ENCODE measurements around the gene PI4KA. TPM values are rescaled to one million over a fixed set of nuclear protein-coding genes. Genes with fewer than 3 reads are reported as not detected.

PI4KA gene
- total RNA-seq, 2 donors from 2014 or later = 74.2 to 115 TPM

DNA sequence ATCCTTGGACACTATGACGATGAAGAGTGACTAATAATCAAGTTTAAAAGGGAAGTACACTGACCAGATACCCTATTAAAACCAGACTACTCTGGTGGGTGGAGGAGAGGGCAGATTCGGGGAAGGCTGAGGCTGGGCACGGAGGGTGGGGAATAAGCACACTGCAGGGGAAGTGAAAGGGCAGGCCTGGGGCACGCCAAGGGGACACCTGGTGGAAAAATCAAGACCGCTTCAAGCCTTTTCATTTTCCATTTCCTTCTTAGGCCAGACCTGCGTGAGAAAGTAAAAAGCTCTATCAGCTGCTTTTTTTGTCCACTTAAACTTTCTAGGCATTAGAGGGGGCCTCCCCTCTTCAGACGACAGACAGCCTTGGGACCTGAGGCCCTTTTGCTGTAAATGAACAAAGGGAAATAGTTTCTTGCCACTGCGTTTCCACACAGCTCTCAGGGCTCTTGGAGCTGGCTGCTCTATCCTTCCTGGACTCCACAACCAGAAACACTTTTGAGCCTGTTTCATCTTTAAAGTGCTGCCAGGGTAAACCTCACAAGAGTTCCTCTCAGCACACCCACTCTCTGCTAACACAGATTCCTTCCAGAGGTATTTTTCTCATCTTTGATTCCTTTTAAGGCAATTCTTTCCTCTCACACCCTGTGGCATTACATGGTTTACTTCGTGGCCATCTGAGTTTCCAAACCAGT, 109.7 kb downstream of the PI4KA start:
- Histone ChIP-seq H3K4me1 (replicated peaks) (peaks cover 23% of the 10 kb centered on the region), H3K36me3 (no peaks in the 10 kb centered on the region), H3K4me3 (no peak overlapping the region), H3K27me3 (replicated peaks; ENCODE audit: insufficient read depth) (no peaks in the 10 kb centered on the region), H3K9me3 (no peaks in the 10 kb centered on the region), H3K27ac (peak overlapping the region in 1 of 2 donors; percentile 60)
- peak; percentile 46 for DNase-seq (ENCODE audit: low spot score)
- WGBS = 24% methylated on average over 9 of the region's 9 CpGs
- TF ChIP-seq POLR2AphosphoS5 (IDR thresholded peaks at IDR 0.05) (peak; percentile 76), POLR2A (IDR thresholded peaks at IDR 0.05) (no peak)
- TF ChIP-seq, protein P1, sequence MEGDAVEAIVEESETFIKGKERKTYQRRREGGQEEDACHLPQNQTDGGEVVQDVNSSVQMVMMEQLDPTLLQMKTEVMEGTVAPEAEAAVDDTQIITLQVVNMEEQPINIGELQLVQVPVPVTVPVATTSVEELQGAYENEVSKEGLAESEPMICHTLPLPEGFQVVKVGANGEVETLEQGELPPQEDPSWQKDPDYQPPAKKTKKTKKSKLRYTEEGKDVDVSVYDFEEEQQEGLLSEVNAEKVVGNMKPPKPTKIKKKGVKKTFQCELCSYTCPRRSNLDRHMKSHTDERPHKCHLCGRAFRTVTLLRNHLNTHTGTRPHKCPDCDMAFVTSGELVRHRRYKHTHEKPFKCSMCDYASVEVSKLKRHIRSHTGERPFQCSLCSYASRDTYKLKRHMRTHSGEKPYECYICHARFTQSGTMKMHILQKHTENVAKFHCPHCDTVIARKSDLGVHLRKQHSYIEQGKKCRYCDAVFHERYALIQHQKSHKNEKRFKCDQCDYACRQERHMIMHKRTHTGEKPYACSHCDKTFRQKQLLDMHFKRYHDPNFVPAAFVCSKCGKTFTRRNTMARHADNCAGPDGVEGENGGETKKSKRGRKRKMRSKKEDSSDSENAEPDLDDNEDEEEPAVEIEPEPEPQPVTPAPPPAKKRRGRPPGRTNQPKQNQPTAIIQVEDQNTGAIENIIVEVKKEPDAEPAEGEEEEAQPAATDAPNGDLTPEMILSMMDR (IDR thresholded peaks at IDR 0.05) = no peak
- intact Hi-C loops (cut with DNase I) = no loop called here

DNA sequence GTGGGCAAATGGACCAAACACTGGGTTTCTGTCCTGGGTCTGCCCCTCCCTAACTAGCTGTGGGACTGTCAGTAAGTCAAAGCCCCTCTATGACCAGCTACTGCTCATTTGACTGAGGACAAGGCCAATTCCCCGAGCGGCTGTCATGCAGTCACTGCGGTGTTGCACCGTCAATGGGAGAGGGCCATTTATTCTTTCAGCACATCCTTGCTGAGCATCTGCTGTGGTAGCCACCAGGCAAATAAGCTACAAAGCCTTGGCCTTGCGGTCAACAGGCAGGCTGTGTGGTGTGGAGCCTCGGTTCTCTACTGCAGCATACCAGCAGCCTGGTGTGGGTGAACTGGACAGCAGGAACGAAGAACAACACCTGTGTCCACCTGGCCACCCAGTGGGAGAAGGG, 110.5 kb downstream of the PI4KA start:
- no peaks in the 10 kb centered on the region for H3K9me3 ChIP-seq
- 79% methylated on average over 6 of the region's 7 CpGs for WGBS
- no peak overlapping the region for H3K4me3 ChIP-seq
- peak overlapping the region in 1 of 2 donors; percentile 60 for H3K27ac ChIP-seq
- DNase-seq (ENCODE audit: low spot score) = no peak
- TF ChIP-seq, protein P1 (IDR thresholded peaks at IDR 0.05) = no peak
- no peak for TF ChIP-seq POLR2A (IDR thresholded peaks at IDR 0.05)
- no peak for TF ChIP-seq POLR2AphosphoS5 (IDR thresholded peaks at IDR 0.05)
- H3K4me1 ChIP-seq (replicated peaks) = peaks cover 23% of the 10 kb centered on the region
- no peaks in the 10 kb centered on the region for H3K36me3 ChIP-seq
- H3K27me3 ChIP-seq (replicated peaks; ENCODE audit: insufficient read depth) = no peaks in the 10 kb centered on the region
- intact Hi-C loops (cut with DNase I) = no loop called here

DNA sequence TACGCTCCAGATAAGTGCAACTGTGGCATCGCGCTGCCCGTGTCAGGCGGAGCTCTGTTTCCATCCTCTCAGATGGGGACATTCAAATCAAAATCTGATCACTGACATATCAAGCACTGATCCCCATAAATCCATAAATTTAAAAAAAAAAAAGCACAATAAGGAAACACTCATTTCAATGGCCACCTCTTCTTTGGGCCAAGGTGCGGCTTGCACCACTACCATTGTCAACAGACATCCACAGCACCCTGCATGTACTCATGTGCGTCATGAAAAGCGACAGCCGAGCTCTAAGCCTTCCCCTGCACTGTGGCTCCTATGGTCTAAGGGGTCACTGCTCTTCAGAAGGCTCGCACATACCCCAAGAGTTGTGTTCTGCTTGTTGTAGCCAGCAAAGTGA, 111.4 kb downstream of the PI4KA start:
- TF ChIP-seq POLR2A (IDR thresholded peaks at IDR 0.05) (no peak), POLR2AphosphoS5 (IDR thresholded peaks at IDR 0.05) (no peak)
- TF ChIP-seq, protein P1 (IDR thresholded peaks at IDR 0.05) = no peak
- Histone ChIP-seq H3K4me3 (no peak overlapping the region), H3K27me3 (replicated peaks; ENCODE audit: insufficient read depth) (no peaks in the 10 kb centered on the region), H3K4me1 (replicated peaks) (peaks cover 23% of the 10 kb centered on the region), H3K36me3 (no peaks in the 10 kb centered on the region), H3K27ac (no peak overlapping the region), H3K9me3 (no peaks in the 10 kb centered on the region)
- no peak for DNase-seq (ENCODE audit: low spot score)
- WGBS = 98% methylated on average over 10 of the region's 10 CpGs
- intact Hi-C loops (cut with DNase I) = no loop called here

DNA sequence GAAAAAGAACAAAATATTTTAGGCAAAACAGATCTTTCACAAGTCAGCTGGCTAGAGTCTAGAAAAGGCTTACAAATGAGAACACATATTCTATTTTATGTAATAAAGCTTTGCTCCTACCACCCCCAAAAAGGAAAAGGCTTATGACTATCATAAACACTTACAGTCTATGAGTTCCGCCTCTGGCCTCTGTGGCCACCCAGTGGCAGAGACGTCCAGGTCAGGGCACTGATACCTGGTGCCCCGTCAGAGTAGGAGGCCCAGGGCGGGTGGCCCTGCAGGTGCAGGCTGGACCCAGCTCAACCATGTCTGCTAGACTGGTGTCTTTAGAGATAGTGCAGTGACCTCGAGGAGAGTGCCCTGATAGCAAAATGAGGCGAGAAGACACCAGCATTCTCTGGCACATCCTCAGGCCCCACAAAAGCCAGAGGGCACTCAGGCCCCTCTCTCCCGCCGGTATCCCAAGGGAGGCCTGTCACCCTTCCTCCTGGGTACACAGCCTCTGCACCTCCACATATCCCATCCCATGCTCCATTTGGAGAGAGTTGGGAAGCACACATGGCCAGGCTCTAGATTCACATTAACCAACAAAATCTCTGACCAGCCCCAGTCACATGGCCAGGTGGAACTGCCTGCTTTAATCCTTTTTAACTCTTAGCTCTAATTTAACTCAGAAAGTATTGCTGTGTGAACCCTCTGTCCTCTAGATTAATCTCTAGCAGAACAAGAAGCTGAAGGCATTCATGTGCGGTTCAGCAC, 112.0 kb downstream of the PI4KA start:
- Histone ChIP-seq H3K27me3 (replicated peaks; ENCODE audit: insufficient read depth) (no peaks in the 10 kb centered on the region), H3K9me3 (no peaks in the 10 kb centered on the region), H3K36me3 (no peaks in the 10 kb centered on the region), H3K27ac (no peak overlapping the region), H3K4me1 (replicated peaks) (peaks cover 17% of the 10 kb centered on the region), H3K4me3 (no peak overlapping the region)
- no peak for DNase-seq (ENCODE audit: low spot score)
- TF ChIP-seq, protein P1 (IDR thresholded peaks at IDR 0.05) = no peak
- TF ChIP-seq POLR2AphosphoS5 (IDR thresholded peaks at IDR 0.05) (no peak), POLR2A (IDR thresholded peaks at IDR 0.05) (no peak)
- WGBS = 89% methylated on average over 9 of the region's 9 CpGs
- intact Hi-C loops (cut with DNase I) = no loop called here

Data from prostate gland (tissue), 2 donors.